ENCODE data around the gene SMPX.

SMPX gene

DNA sequence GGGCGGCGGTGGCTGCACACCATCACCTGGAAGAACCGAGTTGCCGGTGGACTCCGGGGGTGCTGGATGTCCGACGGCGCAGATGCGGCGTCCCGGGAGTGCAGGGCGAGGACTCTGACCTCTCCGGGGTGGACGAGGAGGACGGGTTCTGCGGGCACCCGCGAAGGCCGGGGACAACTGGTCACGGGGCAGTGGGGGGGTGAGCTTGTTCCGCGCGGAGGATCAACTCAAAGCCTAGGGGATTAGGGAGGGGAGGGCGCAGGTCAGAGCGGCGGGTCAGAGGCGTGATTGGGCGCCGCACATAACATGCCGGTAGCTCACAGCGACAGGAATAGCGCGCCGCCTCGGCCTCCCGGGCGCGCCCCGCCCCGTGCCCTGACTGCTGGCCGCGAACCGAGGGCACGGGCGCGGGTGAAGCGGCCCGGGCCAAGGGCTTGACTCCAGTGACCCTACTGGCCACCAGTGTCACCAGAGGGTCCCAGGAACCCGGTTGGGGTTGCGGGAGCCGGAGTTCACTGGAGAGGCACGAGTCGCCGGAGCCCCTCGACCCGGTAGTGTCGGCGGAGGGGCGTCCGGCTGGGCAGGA is 99.7 kb downstream of the SMPX start, which contains the start of gene KLHL34:
TSS of gene KLHL34 (minus strand) at position 179 of the 586 bp plus-strand sequence. CDS start 542 bp downstream, outside the sequence.
- no peak for DNase-seq (ENCODE audit: low read depth in 1 of 2, low spot score in 1 of 2)

DNA sequence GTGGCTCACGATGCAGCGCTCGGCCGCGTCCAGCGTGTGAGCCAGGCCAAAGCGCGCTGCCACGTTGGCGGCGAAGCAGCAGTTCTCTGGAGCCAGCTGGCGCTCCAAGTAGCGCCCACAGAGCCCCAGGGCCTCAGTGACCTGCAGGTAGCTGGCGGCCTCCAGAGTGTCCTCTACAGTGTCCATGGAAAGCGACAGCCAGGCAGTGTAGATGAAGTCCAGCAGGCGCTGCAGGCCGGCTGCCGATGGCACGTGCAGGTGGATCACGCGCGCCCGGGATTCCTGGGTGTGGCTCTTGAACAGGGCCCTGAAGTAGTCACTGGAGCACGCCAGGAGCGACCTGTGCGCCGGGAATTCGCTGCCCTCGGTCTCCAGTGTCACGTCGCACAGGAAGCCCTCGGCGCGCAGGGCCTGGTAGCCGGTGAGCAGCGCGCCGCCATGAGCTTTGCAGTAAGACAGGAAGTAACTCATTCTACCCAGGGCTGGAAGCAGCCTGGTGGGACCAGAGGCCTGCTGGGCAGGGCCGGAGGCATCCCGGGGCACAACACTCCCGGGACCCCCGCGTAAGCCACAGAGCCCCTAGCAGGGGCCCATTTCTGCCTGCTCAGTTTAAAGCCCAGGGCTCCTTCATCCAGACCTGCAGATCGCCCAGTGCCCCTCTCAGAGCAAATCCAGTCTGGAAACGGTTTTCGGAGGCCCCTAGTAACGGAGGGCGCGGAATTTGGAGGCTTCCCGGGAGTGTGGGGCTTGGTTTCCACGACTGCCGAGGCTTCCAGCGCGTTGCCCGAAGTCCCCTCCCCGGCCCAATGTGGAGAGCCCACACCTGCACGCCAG is 100.4 kb downstream of the SMPX start:
- no peak for DNase-seq (ENCODE audit: low read depth in 1 of 2, low spot score in 1 of 2)

DNA sequence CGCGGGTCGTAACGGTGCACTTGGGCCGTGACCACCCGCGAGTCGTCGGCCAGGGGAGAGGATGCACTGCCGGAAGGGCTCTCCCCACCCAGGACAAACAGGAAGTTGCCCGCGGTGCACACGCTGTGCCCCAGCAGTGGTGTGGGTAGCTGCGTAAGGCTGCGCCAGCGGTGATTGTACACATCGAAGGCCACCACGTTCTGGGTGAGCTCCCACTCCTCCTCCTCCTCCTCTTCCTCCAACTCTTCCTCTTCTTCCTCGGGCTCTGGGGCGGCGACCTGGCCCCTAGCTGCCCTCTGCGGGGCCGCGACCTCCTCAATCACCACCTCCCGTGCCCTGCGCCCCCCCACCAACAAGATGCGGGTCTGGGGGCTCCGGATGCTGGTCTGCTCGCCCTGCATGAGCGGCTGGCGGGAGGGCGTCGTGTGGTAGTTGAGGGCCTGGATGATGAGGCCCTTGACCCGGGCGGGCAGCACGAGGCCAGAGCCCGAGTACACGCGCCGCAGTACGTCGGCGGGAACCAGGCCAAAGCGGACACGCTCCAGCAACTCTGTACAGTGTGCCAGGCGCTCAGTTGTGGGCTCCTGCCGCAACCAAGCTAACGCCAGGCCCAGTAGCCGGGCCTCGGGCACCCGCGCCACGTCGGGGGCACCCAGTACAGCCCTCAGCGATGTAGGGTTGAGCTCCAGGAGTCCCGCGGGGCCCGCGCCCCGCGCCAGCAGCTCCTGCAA is 101.2 kb downstream of the SMPX start:
- DNase-seq (ENCODE audit: low read depth in 1 of 2, low spot score in 1 of 2) = no peak
